ENCODE data around the gene ATP8B3. TPM values are rescaled to one million over a fixed set of nuclear protein-coding genes. Genes with fewer than 3 reads are reported as not detected.
A peak's percentile ranks its signal among the peaks of the same experiment; 100 is the strongest.

ATP8B3 gene
- total and polyA plus RNA-seq, 9 of the 15 experiments (the other 6 are each of a cell fraction or from before 2014, with no cell fraction given), result 1.2 to 12.3 (median 3.8) TPM

GRCh38 chr19:1794424-1795172 is 17.5 kb downstream of the ATP8B3 start (continued):
- TF ChIP-seq PRDM10 (IDR thresholded peaks at IDR 0.05; ENCODE audit: partially characterized antibody) (peak; percentile 67), BRD4 (IDR thresholded peaks at IDR 0.05) (no peak), CBFA2T3 (IDR thresholded peaks at IDR 0.05) (no peak), ZNF518B (CRISPR knock-in tag; IDR thresholded peaks at IDR 0.05) (no peak), ETS1 (conservative IDR thresholded peaks at IDR 0.05; ENCODE audit: control insufficient read depth, low read depth, low read length) (no peak), ZFP36 (IDR thresholded peaks at IDR 0.05; ENCODE audit: low read depth, low read length, partially characterized antibody) (no peak), ZBTB7A (IDR thresholded peaks at IDR 0.05; ENCODE audit: borderline replicate concordance, control insufficient read depth, low read depth, low read length) (peak; percentile 24; the same call in 1 of the 2 replicates), KLF10 (CRISPR knock-in tag; IDR thresholded peaks at IDR 0.05) (no peak), MNT (conservative IDR thresholded peaks at IDR 0.05) (peak in 1 of 2 experiments; percentile 32; a peak in 1 of 4 replicates)
